ENCODE data around the gene OR1K1. TPM values are rescaled to one million over a fixed set of nuclear protein-coding genes. Genes with fewer than 3 reads are reported as not detected.

The OR1K1 gene
- total RNA-seq, 3 donors from 2014 or later = not detected

DNA sequence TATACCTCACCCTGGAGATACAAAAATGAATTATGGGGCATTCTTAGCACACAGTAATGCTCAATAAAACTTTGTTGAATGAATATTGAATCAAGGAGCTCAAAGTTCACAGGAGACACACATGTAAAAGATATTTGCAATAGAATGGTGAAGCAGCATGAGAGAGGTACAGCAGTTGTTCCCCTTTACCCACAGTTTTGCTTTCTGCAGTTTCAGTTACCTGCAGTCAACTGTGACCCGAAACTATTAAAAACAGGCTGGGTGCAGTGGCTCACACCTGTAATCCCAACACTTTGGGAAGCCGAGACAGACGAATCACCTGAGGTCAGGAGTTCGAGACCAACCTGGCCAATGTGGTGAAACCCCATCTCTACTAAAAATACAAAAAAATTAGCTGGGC is 13.6 kb upstream of the OR1K1 start:
- TF ChIP-seq POLR2AphosphoS5 (IDR thresholded peaks at IDR 0.05) (no peak), POLR2A (IDR thresholded peaks at IDR 0.05) (no peak)
- TF ChIP-seq, protein P1, sequence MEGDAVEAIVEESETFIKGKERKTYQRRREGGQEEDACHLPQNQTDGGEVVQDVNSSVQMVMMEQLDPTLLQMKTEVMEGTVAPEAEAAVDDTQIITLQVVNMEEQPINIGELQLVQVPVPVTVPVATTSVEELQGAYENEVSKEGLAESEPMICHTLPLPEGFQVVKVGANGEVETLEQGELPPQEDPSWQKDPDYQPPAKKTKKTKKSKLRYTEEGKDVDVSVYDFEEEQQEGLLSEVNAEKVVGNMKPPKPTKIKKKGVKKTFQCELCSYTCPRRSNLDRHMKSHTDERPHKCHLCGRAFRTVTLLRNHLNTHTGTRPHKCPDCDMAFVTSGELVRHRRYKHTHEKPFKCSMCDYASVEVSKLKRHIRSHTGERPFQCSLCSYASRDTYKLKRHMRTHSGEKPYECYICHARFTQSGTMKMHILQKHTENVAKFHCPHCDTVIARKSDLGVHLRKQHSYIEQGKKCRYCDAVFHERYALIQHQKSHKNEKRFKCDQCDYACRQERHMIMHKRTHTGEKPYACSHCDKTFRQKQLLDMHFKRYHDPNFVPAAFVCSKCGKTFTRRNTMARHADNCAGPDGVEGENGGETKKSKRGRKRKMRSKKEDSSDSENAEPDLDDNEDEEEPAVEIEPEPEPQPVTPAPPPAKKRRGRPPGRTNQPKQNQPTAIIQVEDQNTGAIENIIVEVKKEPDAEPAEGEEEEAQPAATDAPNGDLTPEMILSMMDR (IDR thresholded peaks at IDR 0.05) = no peak
- H3K4me3 ChIP-seq = no peak overlapping the region
- intact Hi-C loops (cut with DNase I; ENCODE audit: low total_unique reads) = no loop called here
- no peak overlapping the region for H3K27ac ChIP-seq
- no peaks in the 10 kb centered on the region for H3K27me3 ChIP-seq
- no peaks in the 10 kb centered on the region for H3K4me1 ChIP-seq
- no peaks in the 10 kb centered on the region for H3K9me3 ChIP-seq
- no peak for DNase-seq (ENCODE audit: low spot score in 2 of 2)
- no peaks in the 10 kb centered on the region for H3K36me3 ChIP-seq

DNA sequence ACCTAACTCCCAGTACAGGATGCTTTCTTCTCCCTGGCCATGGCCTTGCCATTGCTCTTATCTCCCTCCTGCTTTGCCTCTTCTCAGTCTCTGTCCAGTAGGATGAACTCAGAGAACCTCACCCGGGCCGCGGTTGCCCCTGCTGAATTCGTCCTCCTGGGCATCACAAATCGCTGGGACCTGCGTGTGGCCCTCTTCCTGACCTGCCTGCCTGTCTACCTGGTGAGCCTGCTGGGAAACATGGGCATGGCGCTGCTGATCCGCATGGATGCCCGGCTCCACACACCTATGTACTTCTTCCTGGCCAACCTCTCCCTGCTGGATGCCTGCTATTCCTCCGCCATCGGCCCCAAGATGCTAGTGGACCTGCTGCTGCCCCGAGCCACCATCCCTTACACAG is 11.1 kb upstream of the OR1K1 start, which contains the start of gene OR5C1:
Gene OR5C1 (plus strand): TSS at position 103 of the 400 bp plus-strand sequence. CDS start 0 bp downstream, at position 103.
- intact Hi-C loops (cut with DNase I; ENCODE audit: low total_unique reads) = no loop called here
- Histone ChIP-seq H3K9me3 (no peaks in the 10 kb centered on the region), H3K4me1 (no peaks in the 10 kb centered on the region), H3K36me3 (no peaks in the 10 kb centered on the region), H3K4me3 (no peak within 1 kb of the TSS), H3K27ac (no peak within 1 kb of the TSS), H3K27me3 (no peaks in the 10 kb centered on the region)
- no peak for DNase-seq (ENCODE audit: low spot score in 2 of 2)
- no peak for TF ChIP-seq POLR2A (IDR thresholded peaks at IDR 0.05)
- TF ChIP-seq, protein P1 (IDR thresholded peaks at IDR 0.05) = no peak
- no peak for TF ChIP-seq POLR2AphosphoS5 (IDR thresholded peaks at IDR 0.05)

DNA sequence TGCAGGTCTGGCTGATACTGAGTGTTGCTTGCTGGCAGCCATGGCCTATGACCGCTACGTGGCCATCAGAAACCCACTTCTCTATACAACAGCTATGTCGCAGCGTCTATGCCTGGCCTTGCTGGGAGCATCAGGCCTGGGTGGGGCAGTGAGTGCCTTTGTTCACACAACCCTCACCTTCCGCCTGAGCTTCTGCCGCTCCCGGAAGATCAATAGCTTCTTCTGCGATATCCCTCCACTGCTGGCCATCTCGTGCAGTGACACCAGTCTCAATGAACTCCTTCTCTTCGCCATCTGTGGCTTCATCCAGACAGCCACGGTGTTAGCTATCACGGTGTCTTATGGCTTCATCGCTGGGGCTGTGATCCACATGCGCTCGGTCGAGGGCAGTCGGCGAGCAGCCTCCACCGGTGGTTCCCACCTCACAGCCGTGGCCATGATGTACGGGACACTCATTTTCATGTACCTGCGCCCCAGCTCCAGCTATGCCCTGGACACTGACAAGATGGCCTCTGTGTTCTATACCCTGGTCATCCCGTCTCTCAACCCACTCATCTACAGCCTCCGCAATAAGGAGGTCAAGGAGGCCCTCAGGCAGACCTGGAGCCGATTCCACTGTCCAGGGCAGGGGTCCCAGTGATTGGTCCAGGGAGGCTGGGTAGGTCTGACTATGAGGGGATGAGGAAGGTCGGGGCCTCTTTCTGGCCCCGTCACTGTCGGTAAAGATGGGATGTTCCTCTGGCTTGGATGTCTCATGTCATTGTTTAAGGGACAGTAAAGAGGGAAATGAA is 10.5 kb upstream of the OR1K1 start:
- Histone ChIP-seq H3K9me3 (no peaks in the 10 kb centered on the region), H3K27me3 (no peaks in the 10 kb centered on the region), H3K36me3 (no peaks in the 10 kb centered on the region), H3K27ac (no peak overlapping the region), H3K4me1 (no peaks in the 10 kb centered on the region), H3K4me3 (no peak overlapping the region)
- intact Hi-C loops (cut with DNase I; ENCODE audit: low total_unique reads) = no loop called here
- no peak for DNase-seq (ENCODE audit: low spot score in 2 of 2)
- TF ChIP-seq, protein P1 (IDR thresholded peaks at IDR 0.05) = no peak
- TF ChIP-seq POLR2A (IDR thresholded peaks at IDR 0.05) = no peak
- TF ChIP-seq POLR2AphosphoS5 (IDR thresholded peaks at IDR 0.05) = no peak

DNA sequence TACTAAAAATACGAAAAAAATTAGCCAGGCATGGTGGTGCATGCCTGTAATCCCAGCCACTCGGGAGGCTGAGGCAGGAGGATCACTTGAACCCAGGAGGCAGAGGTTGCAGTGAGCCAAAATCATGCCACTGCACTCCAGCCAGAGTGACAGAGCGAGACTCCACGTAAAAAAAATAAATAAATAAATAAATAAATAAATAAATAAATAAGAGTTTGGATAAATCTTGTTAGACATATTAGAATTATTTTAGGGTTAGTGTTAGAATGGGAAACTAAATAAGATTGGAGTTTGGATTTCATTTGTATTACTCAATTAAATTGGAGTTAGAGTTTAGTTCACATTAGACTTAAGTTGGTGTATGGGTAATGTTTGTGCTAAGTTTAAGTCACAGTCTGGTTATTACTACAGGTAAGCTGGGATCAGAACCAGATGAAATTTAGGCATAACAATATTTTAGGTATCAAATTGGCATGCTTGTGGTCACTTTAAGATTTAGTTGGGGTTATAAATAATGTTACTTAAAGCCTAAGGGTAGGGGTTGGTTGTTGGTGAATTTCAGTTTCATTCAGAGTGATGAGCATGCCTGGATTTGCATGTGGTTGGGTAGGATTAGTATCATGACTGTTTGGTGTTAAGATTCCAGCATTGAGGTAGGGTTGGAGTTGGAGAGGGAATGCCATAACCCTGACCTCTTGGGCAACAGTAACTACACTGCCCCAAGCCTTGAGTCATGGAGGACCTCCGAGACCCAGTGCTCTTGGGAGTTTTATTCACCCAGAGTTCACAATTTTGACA is 7.9 kb upstream of the OR1K1 start:
- H3K36me3 ChIP-seq = no peaks in the 10 kb centered on the region
- no peaks in the 10 kb centered on the region for H3K4me1 ChIP-seq
- no peak for TF ChIP-seq POLR2AphosphoS5 (IDR thresholded peaks at IDR 0.05)
- TF ChIP-seq, protein P1 (IDR thresholded peaks at IDR 0.05) = no peak
- no peak for TF ChIP-seq POLR2A (IDR thresholded peaks at IDR 0.05)
- H3K9me3 ChIP-seq = no peaks in the 10 kb centered on the region
- no peak for DNase-seq (ENCODE audit: low spot score in 2 of 2)
- no peaks in the 10 kb centered on the region for H3K27me3 ChIP-seq
- intact Hi-C loops (cut with DNase I; ENCODE audit: low total_unique reads) = no loop called here
- no peak overlapping the region for H3K27ac ChIP-seq
- H3K4me3 ChIP-seq = no peak overlapping the region

Measured in breast epithelium (tissue), 4 donors.